NCI-H1694 (cell line): ENCODE results near the gene SMYD2.
A peak's percentile ranks its signal among the peaks of the same experiment; 100 is the strongest.

ENCODE experiments used
- DNase-seq: peaks from one replicate; lab custom pipeline; 2025; lab: John Stamatoyannopoulos, UW

The SMYD2 gene, protein sequence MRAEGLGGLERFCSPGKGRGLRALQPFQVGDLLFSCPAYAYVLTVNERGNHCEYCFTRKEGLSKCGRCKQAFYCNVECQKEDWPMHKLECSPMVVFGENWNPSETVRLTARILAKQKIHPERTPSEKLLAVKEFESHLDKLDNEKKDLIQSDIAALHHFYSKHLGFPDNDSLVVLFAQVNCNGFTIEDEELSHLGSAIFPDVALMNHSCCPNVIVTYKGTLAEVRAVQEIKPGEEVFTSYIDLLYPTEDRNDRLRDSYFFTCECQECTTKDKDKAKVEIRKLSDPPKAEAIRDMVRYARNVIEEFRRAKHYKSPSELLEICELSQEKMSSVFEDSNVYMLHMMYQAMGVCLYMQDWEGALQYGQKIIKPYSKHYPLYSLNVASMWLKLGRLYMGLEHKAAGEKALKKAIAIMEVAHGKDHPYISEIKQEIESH

GRCh38 chr1:214281021-214281719, at the start of gene SMYD2:
TSS of gene SMYD2 (plus strand) at chr1:214281159. CDS start at chr1:214281255, 96 bp downstream.
- DNase-seq, result peak; percentile 12

DNA sequence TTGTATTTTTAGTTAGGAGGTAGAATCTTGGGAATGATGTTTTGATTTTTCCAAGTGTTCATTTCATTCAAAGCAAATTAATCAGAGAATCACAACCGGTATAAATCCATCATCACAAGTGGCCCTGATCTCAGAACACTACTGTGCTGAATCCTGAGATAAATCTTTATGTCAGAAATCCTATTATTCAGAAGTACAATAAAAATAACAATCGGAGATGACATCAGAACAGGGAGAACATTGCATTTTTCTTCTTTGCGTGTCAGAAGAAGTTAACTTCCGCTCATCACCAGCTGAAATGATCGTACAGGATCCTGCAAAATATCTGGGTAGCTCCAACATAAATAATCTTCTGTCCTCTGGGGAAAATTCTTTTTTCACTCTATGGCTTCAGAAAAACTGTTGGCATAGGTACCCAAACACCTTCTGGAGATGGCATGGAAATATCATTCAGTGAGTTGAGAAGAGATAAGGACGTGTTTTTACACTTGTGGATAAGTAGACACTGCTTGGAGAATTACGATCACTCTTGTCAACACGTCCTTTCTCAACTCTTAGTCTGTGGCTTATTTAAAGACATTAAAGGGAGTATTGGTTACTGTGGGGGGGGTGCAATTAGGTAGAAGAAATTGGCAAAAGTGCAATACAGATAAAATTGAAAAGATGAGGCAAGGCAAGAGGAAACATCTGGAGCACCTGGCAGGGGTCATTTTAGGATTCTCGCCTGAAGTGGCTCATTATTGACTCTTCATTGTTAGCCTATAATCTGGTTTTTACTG, 46.9 kb upstream of the SMYD2 start:
- DNase-seq, result no peak

GRCh38 chr1:214234635-214235025, 46.3 kb upstream of the SMYD2 start:
- DNase-seq, result no peak

- DNase-seq, result no peak
These were observed 44.5 kb upstream of the SMYD2 start for GRCh38 chr1:214236477-214236876.

DNA sequence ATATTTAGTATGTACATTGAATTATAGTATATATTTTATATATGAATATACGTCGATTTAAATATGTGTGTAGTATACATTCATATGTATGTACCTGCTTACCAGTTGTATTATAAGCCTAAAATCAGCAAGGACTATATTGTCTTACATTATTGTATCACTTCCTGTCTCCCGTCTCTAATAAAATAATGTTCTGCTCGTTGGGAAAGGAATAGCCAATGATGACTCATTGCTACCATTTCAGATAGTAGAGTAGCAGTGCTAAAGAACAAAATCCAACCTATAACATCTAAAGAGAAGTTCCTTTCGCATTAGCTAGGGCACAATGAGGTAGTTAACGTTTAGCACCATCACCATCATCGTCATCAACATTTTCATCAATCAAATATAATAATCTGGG, 39.9 kb upstream of the SMYD2 start:
- DNase-seq, result no peak

GRCh38 chr1:214244252-214244651, 36.7 kb upstream of the SMYD2 start:
- DNase-seq, result no peak

DNA sequence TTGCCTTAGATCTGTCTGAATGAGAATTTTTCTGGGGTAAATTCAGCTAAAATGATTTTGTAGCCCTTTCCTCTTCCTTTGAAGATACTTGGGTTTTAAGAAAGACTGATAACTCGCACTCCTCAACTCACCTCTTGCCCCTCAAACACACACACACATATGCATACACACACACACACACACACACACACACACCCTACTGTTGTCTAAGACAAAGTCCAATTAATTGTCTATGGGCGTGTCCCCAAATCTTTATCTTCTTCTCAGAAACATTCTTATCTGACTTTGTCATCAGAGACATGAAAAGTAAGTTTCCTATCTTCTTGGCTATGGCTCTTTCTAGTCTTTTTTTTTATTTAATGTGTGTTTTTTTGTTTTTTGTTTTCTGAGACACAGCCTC, 36.1 kb upstream of the SMYD2 start:
- no peak for DNase-seq

GRCh38 chr1:214247501-214248041, 33.4 kb upstream of the SMYD2 start:
- no peak for DNase-seq

GRCh38 chr1:214248311-214249085, 32.5 kb upstream of the SMYD2 start:
- no peak for DNase-seq

DNA sequence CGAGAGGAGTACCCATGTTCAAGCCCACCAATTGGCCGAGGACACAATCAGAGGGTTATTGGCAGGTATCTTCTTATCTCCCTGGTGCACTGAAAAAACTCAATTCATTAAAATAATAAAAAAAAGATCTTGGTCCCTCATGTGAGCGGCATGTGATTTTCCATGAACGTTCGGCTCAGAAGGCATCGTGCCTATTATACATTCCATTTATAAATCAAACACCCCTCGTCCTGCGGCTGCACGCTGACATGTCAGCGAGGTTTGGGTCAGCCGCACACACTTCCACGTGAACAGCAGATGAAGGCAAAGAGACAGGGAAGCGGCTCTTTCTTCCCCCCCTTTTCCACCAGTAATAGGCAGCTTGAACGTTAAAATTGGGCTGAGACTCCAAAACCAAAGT, 31.3 kb upstream of the SMYD2 start:
- DNase-seq, result no peak

GRCh38 chr1:214251354-214251753, 29.6 kb upstream of the SMYD2 start:
- DNase-seq, result no peak

DNA sequence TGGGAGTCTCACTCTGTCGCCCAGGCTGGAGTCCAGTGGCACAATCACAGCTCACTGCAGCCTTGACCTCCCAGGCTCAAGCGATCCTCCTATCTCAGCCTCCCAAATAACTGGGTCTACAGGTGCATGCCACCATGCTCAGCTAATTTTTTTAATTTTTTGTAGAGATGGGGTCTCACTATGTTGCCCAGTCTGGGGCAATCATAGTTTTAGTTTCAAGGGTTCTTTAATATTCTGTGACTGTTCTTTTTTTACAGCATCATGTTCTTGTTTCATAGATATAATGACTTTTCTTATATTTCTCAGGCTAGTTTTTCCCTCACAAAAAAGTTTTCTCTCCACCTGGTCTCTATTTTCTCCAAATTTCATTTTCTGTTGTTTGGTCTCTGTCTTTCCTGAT, 25.4 kb upstream of the SMYD2 start:
- no peak for DNase-seq

DNA sequence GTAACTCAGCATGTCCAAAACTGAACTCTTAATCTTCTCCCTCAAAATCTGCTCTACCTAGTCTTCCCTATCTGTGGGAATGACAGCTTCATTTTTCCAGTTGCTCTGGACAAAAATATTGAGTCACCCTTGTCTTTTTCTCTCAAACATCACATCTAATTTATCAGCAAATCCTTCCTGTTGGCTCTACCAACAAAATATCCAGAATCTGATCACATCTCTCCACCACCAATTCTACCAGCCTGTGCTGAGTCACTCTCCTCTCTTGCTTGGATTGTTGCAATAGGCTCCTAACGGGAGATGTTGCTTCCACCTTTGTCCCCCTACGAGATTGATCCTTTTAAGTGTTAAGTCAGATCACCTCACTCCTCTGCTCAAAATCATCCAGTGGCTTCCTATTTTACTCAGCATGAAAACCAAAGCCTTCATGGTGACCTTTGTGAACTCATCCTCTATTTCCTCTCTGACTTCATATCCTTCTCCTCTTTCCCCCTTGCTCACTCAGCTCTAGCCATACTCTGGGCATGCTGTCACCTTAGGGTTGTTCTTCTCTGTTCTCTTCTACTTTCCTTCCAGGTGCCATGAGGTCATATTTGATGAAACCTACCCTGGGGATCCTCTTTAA, 21.5 kb upstream of the SMYD2 start:
- no peak for DNase-seq

GRCh38 chr1:214260561-214261205, 20.3 kb upstream of the SMYD2 start:
- no peak for DNase-seq

GRCh38 chr1:214261206-214262123, 19.5 kb upstream of the SMYD2 start:
- DNase-seq, result peak; percentile 81

DNA sequence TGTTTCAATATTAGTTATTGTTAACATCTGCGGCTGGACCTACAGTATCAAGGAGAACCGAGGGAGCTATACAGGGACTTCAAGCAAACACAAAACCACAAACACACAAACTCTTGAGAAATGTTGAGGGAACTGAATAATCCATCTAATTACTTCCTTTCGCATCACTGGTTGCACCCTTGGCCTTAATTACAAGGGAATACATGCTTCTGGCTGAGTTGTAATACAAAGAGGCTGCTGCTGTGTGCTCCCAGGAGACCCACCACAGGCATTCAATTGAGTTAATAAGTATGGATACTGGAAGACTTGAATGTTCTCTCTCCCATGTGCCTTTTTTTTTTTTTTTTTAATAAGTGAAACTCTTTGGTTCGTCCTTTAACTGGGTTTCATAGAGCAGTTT, 16.8 kb upstream of the SMYD2 start:
- DNase-seq, result no peak

DNA sequence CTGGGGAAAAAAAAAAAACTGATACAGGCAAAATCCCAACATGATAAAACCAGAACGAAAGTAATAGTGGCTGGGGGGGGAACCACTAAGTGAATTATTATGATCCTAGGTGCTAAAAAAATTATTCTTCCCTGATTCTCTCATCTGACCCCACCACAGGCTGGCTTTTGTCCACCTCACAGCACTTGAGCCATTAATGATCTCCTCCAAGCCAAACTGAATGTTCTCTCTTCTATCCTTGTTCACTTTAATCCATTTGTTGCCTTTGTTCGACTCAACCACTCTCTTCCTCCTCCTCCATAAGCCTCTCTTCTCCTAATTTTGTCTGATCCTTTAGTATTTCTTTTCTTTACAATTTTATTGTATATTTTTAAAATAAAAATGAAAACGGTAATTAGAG, 16.0 kb upstream of the SMYD2 start:
- no peak for DNase-seq

DNA sequence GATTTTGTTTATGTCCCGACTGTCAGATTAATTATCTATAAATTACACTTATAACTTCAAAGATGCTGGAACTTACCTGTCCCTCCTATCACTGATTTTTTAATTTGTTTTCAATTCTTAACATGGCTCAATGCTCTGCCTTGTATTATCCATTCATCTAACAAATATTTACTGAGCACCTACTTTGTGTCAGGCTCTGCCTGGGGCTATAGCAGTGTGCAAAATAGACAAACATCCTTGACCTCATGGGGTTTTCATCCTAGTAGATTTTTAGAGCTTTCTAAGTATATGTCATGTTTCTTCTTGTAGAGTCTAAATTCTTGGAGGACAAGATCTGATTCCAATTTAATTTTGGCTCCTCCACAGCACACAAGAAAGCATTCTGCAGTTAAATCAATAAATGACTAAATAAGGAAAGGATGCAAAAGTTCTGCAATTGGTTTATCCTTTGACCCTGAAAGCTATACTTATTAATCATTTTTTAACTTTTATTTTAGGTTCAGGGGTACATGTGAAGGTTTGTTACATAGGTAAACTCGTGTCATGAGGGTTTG, 10.8 kb upstream of the SMYD2 start:
- DNase-seq, result no peak

GRCh38 chr1:214271174-214271858, 9.6 kb upstream of the SMYD2 start:
- DNase-seq, result no peak
